WERI-Rb-1 (cell line): ENCODE results near the gene USP7.

ENCODE experiments used
- DNase-seq: peaks from one replicate; pipeline ENCODE4 v3.0.0-alpha.2; 2020
- H3K27ac ChIP-seq: fragments of 250-450 bp; sonication (Bioruptor Pico); 2 replicates; pipeline ENCODE4 v1.5.1; 2020; ENCODE audit warnings: mild to moderate bottlenecking, moderate library complexity
- H3K27me3 ChIP-seq: fragments of 250-450 bp; sonication (Bioruptor Pico); 2 replicates; pipeline ENCODE4 v1.5.1; 2021; ENCODE audit warnings: mild to moderate bottlenecking, low read depth, moderate library complexity; ENCODE audit not compliant: insufficient read depth, severe bottlenecking
- H3K36me3 ChIP-seq: fragments of 250-450 bp; sonication (Bioruptor Pico); 2 replicates; pipeline ENCODE4 v1.5.1; 2020; ENCODE audit warnings: mild to moderate bottlenecking, moderate library complexity
- H3K4me3 ChIP-seq: 2 replicates; pipeline ENCODE4 v1.5.1; 2011; ENCODE audit warnings: low read depth, mild to moderate bottlenecking, control low read depth, low read length
- H3K9me3 ChIP-seq: fragments of 250-450 bp; sonication (Bioruptor Pico); 2 replicates; pipeline ENCODE4 v1.5.1; 2021; ENCODE audit warnings: mild to moderate bottlenecking, moderate library complexity; ENCODE audit not compliant: severe bottlenecking
- CTCF ChIP-seq: IDR thresholded peaks from 2 replicates; pipeline ENCODE4 v1.5.1; 2011; ENCODE audit warnings: low read depth, mild to moderate bottlenecking, control low read depth, inconsistent platforms, low read length

The USP7 gene

GRCh38 chr16:8937803-8938202 lies 25.9 kb downstream of the USP7 start:
- no peak for TF ChIP-seq CTCF
- no peak overlapping the region for H3K4me3 ChIP-seq
- no peak for DNase-seq
- no peaks in the 10 kb centered on the region for H3K9me3 ChIP-seq
- H3K27me3 ChIP-seq = no peaks in the 10 kb centered on the region
- peaks cover 3% of the 10 kb centered on the region; the same call in 1 of the 2 replicates for H3K36me3 ChIP-seq
- no peak overlapping the region for H3K27ac ChIP-seq

GRCh38 chr16:8936421-8936820 lies 27.3 kb downstream of the USP7 start:
- no peaks in the 10 kb centered on the region for H3K27me3 ChIP-seq
- H3K9me3 ChIP-seq = no peaks in the 10 kb centered on the region
- peak; percentile 75 for TF ChIP-seq CTCF
- no peaks in the 10 kb centered on the region for H3K36me3 ChIP-seq
- no peak overlapping the region for H3K4me3 ChIP-seq
- no peak overlapping the region for H3K27ac ChIP-seq
- DNase-seq = peak; percentile 72

- Histone ChIP-seq H3K9me3 (no peaks in the 10 kb centered on the region), H3K4me3 (no peak overlapping the region), H3K27me3 (no peaks in the 10 kb centered on the region), H3K36me3 (no peaks in the 10 kb centered on the region), H3K27ac (no peak overlapping the region)
- TF ChIP-seq CTCF = peak; percentile 55
- DNase-seq = peak; percentile 46
These were observed 27.7 kb downstream of the USP7 start for GRCh38 chr16:8935989-8936388.

DNA sequence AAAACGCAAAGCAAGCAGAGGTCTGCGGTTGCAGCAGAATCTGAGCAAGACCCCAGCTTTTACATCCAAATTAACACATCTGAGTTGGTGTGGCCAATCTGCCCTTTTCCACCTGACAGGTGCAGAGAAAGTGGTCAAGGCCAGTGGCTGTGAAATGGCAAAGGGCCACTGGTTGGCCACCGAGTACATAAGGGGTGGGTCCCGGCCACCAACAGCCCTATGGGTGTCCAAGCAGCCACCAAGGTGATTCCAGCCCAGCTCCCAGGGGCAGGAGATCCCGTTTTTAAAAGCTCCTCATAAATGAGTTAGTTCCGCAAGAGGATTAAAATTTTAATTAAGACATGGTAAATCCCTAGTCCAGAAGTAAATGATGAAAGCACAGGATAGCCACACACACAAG lies 29.1 kb downstream of the USP7 start:
- Histone ChIP-seq H3K36me3 (peaks cover 7% of the 10 kb centered on the region), H3K4me3 (no peak overlapping the region), H3K27ac (no peak overlapping the region), H3K9me3 (no peaks in the 10 kb centered on the region), H3K27me3 (no peaks in the 10 kb centered on the region)
- no peak for DNase-seq
- TF ChIP-seq CTCF = no peak

GRCh38 chr16:8931859-8932258 lies 31.8 kb downstream of the USP7 start:
- TF ChIP-seq CTCF = no peak

DNA sequence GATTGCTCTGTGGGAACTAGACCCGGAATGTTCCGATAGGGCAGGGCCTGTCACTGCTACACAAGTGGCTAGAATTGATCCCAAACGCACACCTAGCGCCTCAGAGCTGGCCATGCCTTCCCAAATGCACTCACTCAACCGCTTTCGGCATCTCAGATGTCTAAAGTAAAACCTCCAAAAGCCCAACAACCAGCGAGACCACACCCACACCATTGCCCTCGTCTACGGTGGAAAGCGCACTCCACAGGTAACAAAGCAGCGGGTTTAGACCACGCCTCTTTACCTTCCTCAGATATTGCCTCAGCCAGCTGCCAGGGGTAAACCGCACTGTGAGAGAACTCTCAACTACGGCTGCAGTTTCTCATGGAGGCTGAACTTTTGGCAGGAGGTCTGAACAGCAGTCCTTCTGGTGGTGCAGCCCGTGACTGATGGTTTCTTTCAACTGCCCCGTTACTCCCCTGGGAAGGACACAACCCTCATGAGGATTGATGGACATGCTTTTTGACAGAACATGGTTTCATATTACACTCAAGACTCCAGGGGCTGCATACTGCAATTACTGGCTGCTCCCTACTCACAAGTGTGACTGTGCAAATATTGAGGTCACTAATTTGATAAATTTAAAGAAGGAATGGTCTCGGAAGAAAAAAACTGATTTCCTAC lies 34.5 kb downstream of the USP7 start:
- Histone ChIP-seq H3K36me3 (peaks cover 43% of the 10 kb centered on the region), H3K27me3 (no peaks in the 10 kb centered on the region), H3K9me3 (no peaks in the 10 kb centered on the region), H3K4me3 (no peak overlapping the region), H3K27ac (no peak overlapping the region)
- DNase-seq = no peak
- TF ChIP-seq CTCF = no peak

More at GRCh38 chr16:8931859-8932258, 31.8 kb downstream of the USP7 start:
- no peaks in the 10 kb centered on the region for H3K27me3 ChIP-seq
- no peak overlapping the region for H3K27ac ChIP-seq
- no peak for DNase-seq
- H3K36me3 ChIP-seq = peaks cover 30% of the 10 kb centered on the region
- no peaks in the 10 kb centered on the region for H3K9me3 ChIP-seq
- no peak overlapping the region for H3K4me3 ChIP-seq
